Measurements from ENCODE around the gene CDC45.

Gene CDC45

DNA sequence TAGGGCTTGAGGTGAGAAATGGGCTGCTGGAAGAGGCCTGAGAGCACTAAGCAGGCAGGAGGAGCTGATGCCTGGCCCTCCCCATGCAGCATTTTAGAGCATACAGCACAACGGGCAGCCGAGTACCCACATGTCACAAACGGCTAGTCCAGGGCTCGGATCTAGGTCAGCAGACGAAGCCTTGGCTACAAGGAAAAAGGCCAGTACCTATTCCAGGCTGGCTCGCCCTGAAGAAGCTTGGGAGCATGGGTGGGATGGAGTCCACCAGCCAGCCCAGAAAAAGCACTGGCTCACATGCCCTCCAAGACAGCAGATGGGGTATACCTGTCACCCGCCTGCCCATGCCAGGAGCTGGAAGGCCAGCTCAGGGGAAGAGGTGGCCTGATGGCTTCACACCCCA is 10.3 kb upstream of the CDC45 start:
- no peak for DNase-seq

DNA sequence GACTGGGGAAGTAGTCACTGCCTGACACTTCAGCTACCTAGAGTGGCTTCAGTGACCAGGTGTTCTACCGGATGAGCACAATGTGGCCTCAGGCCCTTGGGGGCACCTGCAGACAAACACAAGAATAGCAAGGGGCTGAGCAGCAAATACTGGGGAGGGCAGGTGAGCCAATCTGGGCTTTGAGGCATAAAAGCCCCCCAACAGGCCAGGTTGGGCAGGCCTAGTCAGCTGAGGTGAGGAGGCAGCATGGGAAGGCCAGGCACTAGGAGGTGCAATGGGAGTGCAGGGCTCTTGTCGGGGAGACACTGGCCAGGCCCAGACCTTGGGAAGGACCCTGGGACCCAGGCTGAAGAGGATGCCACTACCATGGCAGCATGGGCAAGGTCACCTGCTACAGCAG is 9.7 kb upstream of the CDC45 start:
- DNase-seq = no peak

DNA sequence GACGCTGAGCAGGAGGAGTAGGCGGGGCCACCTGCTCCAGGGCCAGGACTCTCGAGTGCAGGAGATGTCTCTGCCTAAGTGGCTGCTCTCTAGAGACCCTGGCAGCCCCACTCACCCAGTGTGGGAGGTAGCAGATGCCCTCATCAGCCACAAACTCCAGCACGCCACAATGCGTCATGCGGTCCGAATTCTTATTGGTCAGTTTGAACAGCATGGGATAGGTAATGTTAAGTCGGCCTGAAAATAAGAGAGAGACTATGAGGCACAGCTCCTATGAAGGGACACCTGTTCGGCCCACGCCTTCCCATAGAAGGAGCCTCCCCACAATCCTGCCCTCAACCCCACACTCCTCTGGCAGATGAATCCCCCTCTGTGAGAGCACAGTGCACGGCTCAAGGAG is 8.1 kb upstream of the CDC45 start:
- DNase-seq = no peak

DNA sequence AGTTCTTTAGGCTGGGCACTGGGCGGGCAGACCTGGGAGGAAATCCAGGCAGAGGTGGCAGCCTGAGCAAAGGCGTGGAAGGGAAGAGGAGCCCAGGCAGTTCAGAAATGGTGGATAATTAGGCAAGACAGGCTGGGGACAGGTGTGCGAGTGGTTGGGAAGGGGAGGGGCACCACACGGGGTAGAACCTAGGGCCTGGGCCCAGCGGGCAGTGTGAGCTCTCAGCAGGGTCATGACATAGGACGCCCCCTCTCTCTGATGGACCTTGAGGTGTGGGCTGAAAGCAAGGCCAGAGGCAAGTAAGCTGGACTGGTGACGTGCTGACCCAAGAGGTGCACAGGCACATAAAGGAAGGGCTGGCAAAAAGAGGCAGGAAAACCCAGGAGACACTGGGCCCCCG is 7.5 kb upstream of the CDC45 start:
- no peak for DNase-seq

DNA sequence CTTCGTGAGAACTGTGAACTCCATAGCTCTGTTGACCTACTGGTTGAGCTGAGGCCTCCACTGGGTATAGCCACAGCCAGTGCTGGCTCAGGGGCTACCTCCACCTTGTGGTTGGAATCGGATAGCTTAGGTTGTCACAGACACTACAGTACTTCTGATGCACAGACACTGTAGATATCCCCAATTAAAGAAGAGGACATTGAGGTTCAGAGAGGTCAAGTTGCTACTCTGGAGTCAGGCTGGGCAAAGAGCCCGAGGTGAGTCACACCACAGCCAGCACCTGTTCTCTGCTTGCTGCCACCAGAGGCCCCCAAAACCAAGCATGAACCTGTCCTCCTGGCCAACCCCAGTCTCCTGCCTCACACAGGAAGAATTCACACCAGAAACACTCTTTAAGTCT is 6.1 kb upstream of the CDC45 start:
- DNase-seq = no peak

DNA sequence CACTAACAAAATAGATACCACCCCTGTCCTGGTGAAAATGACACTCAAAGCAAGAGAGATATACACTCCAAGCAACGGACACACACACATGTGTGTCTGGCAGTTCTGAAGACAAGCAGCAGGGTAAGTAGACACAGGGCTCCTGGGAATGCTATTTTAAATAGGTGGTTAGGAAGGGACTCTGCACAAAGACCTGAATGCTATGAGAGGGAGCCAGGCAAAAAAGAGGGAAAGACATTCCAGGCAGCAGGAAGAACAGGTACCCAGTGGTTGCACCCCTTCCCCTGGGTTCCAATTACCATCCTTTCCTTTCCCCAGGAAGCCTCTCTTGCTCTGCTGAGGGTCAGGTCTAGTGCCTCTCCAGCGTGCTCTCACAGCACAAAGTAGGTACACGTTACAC is 3.7 kb upstream of the CDC45 start:
- DNase-seq = no peak

DNA sequence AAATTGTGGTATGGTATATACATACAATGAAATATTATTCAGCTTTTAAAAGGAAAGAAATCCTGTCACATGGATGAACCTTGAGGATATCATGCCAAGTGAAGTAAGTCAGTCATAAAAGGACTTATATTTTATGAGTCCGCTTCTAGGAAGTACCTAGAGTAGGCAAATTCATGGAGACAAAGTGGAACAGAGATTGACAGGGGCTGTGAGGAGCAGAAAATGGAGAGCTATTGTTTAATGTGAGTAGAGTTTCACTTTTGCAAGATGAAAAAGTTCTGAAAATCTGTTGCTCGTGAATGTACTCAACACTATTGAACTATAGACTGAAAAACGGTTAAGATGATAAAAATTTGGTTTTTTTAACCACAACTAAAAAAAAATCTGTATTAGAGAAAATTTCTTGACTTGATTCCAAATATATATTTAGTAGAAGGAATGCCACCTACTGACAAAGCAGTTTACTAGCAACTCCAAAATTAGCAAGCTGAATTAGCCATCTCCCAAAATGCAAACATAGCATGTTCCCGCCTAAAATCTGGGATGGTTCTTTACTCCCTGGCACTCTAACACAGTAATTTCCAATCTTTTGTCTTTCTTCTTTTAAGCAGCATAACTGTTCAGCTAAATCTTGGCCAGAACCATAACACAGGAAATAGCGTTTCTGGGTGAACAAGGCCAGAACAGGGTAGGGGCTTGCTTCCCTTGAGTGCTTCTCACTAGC is 2.2 kb upstream of the CDC45 start:
- no peak for DNase-seq

DNA sequence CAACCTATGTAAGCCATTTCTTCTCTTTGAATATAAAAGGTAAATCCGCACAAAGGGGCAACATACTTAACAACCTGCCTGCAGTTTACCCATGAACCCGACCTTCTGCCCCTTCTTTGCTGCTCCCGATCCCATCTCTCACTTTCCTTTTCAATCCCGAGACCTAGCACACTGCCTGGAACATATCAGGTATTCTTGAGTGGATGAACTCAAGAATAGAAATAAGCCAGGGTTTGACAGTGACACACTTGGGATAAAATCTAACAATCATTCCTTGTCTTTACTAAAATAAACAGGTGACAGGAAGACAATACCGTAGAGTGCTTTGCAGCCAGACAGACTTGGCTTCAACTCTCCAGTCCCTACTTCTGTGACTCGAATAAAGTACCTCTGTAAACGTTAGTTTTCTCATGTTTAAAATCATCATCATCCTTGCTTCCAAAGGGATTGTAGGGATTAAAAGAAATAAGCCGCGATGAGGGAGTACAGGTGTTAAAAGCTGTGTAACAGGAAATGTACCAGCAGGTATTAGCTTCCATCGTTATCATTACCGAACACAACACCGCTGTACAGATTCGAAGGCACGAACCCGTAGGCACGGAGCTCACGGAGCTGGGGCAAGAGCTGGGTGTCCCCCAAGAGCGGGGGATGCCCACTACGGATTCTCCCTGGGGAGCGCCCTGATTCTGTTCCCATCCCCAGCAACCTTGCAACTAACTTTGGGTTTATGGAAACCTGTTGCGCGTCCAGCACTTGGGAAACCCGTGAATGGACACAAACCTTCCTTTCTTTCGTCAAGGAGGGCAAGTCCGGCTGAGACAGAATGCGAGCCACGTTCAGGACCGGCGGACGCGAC is 1.4 kb upstream of the CDC45 start:
- no peak for DNase-seq

DNA sequence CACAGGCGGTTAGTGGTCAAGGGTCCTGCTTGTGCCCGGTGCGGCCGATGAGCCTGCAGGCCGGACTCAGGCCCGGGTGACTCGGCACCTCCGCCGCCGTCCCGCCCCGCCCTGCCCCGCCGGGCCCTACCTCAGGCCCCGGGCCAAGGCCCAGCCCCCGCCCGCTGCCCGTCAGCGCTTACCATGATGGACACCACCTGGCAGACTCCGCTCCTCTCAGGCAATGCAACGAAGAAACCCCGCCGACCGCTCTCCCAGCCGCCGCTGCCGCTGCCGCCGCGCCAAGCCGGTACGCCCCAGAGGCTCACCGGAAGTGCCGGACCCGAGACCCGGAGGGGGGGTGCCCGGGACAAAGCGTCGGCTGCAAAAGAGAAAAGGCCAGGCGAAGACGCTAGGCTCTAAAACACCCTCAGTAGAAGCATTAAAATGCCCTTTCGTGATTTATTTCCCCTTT is 792 bp upstream of the CDC45 start, which contains the start of gene UFD1:
UFD1 (minus strand) TSS at position 293 of the 454 bp plus-strand sequence; CDS start at position 185, 108 bp downstream.
- DNase-seq = peak; percentile 61

DNA sequence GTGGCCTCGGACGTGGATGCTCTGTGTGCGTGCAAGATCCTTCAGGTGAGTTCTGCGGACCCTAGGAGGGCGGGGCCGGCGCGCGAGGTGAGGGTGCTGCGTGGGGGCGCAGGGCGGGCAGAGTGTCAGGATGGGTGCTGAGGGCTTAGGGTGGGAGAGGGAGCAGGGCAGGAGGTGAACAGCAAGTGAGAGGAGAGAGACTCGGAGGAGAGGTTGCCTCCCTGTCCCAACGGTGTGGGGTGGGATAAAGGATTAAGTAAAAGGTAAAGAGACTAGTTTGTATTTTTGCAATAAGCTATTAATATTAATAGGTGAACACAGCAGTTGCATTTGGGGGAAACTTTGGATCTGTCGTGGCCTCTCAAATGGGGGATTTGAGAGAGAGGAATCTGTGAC is 451 bp downstream of the CDC45 start:
- no peak for DNase-seq

DNA sequence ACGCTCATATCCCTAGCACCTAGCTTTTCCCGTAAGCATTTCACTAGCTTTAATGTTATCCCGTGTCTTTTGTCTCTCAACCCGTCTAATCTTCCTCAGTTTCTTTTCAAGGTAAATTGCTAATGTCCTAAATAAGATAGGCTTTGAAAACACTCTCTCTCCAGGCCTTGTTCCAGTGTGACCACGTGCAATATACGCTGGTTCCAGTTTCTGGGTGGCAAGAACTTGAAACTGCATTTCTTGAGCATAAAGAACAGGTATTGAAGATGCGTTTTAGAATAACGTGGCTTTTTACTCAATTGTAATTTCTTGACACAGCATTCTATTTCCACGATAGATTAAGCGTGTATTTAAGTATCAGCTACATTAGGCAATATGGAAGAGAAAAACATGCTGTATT is 1.1 kb downstream of the CDC45 start:
- DNase-seq = no peak

DNA sequence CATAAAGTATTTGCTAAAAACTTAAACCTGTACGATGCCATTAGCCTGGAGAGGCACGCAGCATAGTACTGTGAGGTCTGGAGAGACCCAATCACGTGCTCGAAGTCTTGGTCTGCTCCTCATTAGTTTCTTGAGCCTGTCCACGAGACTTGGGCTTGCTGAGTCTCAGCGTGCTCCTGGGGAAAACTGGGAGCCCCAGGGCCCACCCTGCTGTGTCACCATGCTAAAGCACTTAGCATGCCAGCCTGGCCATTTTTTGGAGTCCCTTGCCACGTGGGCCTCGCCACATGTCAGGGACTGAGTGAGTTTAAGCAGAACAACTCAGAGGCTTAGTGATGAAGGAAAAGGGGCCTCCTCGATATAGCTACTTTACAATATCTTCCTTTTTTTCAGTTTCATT is 2.6 kb downstream of the CDC45 start:
- no peak for DNase-seq

DNA sequence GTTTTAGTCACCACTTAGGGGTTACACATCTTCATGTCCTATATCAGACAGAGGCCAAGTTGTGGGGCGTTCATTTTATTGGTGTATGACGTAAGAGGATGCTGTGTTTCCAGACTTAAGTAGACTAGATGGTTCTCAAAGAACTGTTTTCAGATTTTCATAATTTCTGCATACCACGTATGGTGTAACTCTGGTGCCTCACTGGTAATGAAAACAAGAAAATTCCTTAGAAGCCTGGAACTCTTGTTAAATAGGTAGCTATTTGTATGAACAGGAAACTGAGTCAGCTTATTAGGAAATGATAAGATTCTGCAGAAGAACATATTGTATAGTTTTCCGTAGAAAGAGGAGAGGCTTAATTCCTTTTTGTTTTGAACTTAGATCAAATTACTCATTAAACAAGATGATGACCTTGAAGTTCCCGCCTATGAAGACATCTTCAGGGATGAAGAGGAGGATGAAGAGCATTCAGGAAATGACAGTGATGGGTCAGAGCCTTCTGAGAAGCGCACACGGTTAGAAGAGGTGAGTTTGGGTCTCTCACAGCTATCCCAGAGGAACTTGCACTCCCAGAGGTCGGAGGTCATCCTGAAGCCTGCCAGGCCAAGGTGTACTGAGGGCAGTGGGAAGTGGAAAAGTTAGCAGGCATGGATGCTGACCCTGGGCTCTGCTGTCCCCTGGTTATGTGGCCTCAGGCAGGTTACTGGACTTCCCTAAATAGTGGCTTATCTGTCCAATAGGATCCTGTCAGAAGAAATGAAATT is 3.9 kb downstream of the CDC45 start:
- DNase-seq = no peak

DNA sequence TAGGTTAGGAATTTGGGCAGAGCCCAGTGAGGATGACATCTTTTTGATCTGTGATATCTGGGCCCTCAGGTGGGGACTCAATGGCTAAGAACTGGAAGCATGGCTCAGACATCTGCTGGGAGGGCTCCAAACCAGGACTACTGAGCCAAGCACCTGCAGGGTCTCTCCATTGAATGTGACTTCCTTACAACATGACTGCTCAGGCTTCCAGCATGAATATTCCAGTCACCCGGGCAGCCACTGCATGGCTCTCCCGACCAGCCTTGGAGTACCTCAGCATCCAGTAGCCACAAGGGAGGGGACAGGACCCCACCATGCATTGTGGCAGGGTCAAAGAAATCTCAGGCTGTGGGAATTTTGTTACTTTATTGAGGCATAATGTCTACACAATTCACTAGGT is 8.6 kb downstream of the CDC45 start:
- DNase-seq = no peak

DNA sequence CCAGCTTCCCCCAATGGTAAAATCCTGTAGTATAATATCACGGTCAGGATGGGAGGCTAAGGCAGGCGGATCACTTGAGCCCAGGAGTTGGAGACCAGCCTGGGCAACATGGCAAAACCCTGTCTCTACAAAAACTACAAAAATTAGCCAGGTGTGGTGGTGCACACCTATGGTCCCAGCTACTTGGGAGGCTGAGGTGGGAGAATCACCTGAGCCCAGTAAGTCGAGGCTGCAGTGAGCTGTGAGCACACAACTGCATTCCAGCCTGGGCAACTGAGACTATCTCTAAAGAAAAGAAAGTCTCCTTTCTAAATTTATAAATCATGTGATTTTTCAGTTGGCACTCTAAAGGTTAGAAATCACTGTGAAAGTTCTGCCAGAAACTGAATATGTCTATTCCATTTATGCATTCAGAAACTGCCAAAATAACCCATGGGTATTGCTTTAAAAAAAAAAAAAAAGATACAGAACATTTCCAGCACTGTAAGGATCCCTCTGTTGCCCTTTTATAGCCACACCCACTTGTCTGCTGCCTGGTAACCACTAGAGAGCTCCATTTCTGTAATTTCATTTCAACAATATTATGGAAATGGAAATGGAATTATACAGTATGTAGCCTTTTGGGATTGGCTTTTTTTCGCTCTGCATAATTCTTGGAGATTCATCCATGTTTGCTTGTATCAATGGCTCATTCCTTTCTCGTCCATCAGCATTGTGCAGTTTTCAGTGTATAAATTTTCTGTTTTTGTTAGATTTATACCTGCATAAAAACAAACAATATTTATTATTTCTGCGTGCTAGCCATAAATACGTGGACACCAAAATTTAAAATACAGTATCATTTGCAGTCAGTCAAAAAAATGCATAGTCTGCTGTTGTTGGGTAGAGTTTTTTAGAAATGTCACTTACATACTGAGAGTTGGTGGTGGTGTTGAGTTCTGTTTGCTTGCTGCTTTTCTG is 9.4 kb downstream of the CDC45 start:
- no peak for DNase-seq

DNA sequence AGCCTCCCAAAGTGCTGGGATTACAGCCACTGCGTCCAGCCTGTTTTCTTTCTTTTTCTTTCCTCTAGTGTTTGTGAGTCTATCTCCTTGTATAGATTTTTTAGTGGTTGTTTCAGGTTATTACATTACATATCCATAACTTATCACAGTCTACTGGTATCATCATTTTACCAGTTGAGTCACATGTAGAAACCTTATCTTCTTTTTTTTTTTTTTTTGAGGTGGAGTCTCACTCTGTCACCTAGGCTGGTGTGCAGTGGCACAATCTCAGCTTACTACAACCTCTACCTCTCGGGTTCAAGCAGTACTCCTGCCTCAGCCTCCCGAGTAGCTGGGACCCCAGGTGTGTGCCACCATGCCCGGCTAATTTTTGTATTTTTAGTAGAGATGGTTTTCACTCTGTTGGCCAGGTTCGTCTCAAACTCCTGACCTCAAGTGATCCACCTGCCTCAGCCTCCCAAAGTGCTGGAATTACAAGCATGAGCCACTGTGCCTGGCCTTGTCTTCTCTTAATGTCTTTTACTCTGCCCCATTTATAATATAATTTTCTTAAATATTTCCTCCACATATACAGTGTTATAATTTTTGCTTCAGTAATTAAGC is 11.0 kb downstream of the CDC45 start:
- no peak for DNase-seq

DNA sequence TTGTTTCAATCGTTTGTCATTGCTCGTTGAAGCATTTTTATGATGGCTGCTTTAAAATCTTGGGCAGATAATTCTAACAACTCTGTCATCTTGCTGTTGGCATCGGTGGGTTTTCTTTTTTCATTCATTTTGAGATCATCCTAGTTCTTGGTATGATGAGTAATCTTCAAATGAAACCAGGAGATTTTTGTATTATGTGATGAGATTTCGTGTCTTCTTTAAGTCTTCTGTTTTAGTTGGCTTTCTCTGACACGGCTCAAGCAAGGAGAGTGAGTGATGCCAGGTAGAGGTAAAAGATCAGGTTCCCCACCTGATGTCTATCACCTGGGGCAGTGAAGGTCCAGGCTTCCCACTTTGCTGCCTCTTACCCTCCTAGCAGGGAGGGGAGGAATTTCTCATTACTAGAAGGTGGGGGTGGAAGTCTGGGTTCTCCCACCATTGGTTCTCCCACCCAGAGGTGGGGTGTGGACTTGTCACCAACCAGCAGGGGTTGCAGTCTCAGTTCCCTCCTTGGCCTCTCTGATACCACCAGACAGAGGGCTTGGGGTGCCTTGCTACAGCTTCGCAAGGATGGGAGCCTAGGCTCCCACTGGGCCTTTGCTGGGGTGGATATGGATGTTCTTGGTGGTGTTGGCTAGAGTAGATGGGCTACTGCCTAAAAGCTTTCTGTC is 12.9 kb downstream of the CDC45 start:
- no peak for DNase-seq

DNA sequence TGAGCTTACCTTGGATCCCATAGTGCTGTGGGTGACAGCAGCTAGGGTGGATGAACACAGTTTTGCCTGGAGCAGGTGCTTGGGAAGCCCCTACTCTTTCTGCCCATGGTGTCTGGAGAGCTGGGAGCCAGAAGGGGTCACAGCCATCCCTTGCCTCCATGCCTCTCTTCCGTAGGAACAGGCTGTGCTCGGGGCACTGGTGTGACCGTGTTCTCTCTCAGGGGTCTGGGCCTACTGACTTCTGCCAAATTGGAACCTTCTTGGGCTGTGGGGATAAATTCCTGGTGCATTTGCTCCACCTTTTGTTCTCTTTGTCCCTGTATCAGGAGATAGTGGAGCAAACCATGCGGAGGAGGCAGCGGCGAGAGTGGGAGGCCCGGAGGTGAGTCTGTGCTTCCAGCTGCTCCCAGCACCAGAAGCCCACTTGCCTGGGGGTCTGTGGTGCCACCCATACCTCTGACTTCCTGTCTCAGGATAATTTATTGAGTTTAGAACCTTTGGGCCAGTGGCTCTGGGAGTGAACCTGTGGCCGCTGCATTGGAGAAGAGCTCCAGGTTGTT is 14.4 kb downstream of the CDC45 start:
- no peak for DNase-seq

DNA sequence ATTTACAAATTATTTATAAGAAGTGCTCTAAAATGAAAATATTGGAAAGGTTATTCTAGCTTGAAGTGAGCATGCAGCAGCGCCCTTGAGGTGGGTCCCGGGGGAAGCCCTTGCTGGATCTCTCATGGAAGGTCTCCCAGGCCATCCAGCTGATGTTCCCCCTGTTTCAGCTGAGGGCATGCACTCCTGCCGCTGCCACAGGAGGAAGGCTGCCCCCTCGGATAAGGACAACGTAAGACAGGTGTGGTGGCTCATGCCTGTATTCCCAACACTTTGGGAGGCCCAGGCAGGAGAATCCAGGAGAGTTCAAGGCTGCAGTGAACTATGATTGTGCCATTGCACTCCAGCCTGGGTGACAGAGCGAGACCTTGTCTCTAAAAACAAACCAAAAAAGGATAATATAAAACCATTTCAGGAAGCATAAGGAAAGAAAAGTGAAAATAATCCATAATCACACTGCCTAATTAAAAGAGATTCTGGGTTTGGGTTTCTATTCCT is 15.0 kb downstream of the CDC45 start:
- DNase-seq = no peak

DNA sequence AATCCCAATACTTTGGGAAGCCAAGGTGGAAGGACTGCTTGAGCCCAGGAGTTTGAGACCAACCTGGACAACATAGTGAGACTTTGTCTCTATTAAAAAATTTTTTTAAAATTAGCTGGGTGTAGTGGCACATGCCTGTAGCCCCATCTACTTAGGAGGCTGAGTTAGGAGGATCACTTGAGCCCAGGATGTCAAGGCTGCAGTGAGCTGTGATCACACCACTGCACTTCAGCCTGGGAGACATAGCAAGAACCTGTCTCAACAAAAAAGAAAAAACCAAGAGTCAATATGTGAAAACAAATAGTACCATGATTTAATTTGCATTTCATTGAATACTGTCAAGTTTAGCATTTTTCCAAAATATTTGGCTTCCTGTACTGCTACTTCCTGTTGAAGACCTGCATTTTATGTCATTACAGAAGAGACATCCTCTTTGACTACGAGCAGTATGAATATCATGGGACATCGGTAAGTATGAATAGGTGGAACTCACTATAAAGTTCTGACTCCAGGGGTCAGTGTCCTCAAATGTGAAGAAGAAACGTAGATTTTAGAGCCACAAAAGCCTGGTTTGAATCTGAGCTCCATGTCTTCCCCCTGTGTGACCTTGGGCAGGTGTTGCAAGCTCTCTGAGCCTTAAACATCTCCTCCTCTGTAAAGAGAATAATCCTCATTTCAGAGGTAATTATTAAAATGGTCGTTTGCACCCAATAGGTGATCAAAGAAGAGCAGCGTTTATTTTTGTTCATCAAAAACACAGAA is 16.0 kb downstream of the CDC45 start:
- no peak for DNase-seq

Measured in NCI-H1092 (cell line).